ENCODE measurements around the gene WWC2.
A peak's percentile ranks its signal among the peaks of the same experiment; 100 is the strongest.

Gene WWC2

DNA sequence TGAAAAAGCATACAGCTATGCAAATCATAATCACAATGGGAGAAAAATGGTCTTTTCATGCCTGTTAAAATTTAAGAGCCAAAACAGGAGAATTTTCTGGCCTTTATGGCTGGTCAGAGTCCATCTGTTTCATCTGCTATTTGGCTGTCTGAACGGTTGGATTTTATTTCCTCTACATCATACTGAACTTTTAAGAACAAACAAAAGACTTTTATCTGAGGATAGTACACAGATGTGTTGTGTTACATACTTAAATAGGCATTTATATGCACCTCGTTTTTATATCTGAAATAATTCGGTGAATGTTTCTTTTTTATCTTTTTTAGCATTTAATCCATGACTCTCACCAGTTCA, 18.0 kb upstream of the WWC2 start:
- H3K4me3 ChIP-seq (ENCODE audit: low read depth, low read length) = no peak overlapping the region
- no peak overlapping the region for H3K9ac ChIP-seq (ENCODE audit: low read depth, low read length)
- no peaks in the 10 kb centered on the region for H3K27me3 ChIP-seq (ENCODE audit: control insufficient read depth, insufficient read depth, low read length)
- H3K4me1 ChIP-seq (ENCODE audit: control insufficient read depth, insufficient read depth, low read length) = no peaks in the 10 kb centered on the region
- no peaks in the 10 kb centered on the region for H3K9me3 ChIP-seq (ENCODE audit: control insufficient read depth, insufficient read depth, low read length)
- H3K36me3 ChIP-seq (ENCODE audit: control insufficient read depth, insufficient read depth, low read length) = no peaks in the 10 kb centered on the region

DNA sequence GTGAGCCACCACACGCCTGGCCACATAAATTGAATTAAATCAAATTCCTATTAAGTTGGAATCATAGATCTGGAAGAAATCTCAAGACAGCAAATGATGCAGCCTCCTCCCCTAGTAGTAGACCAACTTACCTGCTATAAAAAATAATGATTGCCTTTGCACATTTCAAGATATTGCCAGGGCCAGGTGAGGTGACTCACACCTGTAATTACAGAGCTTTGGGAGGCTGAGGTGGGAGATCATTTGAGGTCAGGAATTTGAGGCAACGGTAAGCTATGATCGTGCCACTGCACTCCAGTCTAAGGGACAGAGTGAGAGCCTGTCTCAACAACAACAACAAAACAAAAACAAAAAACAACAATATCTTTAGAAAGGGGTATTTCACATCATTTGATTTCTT, 17.0 kb upstream of the WWC2 start:
- H3K36me3 ChIP-seq (ENCODE audit: control insufficient read depth, insufficient read depth, low read length) = no peaks in the 10 kb centered on the region
- H3K9ac ChIP-seq (ENCODE audit: low read depth, low read length) = no peak overlapping the region
- no peaks in the 10 kb centered on the region for H3K9me3 ChIP-seq (ENCODE audit: control insufficient read depth, insufficient read depth, low read length)
- no peak overlapping the region for H3K4me3 ChIP-seq (ENCODE audit: low read depth, low read length)
- no peaks in the 10 kb centered on the region for H3K27me3 ChIP-seq (ENCODE audit: control insufficient read depth, insufficient read depth, low read length)
- no peaks in the 10 kb centered on the region for H3K4me1 ChIP-seq (ENCODE audit: control insufficient read depth, insufficient read depth, low read length)

DNA sequence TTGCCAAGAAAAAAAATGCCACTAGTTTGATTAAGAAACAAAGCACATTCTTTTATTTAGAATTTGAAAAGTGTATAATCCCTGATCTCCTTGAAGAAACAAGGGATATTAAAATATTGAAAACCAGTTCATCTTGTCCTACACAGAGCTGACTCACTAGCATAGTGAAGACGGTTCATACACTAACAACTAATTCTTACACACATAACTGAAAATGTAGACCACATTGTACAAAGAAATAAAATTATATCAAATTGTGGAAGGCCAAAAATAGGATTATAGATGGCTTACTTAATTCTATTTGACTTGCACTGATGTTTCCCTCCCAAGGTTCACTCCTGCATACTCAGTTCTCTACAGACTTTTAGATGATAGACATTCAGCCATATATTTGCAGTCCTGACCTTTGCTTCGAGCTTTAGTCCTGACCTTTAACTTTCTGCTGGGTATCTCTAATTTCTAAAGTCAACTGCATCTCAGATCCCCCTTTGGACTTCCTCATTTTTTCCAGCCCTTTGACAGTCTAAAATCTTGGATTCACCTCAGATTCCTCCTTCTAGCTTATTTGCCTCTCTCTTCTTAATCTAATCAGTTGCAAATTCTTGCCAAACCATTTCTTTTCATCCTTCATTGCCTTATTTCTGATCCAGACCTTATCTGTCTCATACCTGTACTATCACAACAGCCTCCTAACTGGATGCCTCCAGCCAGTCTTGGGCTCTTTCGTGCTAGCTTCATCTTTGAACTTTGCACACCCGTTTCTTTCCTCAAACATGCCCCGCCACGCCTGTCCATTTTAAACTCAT, 4.5 kb upstream of the WWC2 start:
- no peaks in the 10 kb centered on the region for H3K36me3 ChIP-seq (ENCODE audit: control insufficient read depth, insufficient read depth, low read length)
- no peaks in the 10 kb centered on the region for H3K9me3 ChIP-seq (ENCODE audit: control insufficient read depth, insufficient read depth, low read length)
- H3K4me3 ChIP-seq (ENCODE audit: low read depth, low read length) = no peak overlapping the region
- H3K9ac ChIP-seq (ENCODE audit: low read depth, low read length) = no peak overlapping the region
- peaks cover 4% of the 10 kb centered on the region for H3K4me1 ChIP-seq (ENCODE audit: control insufficient read depth, insufficient read depth, low read length)
- peaks cover 18% of the 10 kb centered on the region for H3K27me3 ChIP-seq (ENCODE audit: control insufficient read depth, insufficient read depth, low read length)

DNA sequence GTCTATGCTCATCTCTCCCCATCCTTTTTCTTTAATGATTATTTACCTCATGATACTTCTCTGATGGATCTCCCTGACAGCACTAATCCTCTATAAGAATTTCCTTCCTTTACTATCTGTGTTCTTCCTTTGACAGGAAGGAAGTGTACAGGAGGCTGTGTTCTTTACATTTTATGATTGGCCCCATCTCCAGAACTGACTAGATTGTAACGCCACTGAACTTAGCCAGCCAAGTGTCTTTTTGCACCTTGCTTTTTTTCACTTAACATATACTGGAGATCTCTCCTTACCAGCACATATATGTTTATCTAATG, 3.9 kb upstream of the WWC2 start:
- no peaks in the 10 kb centered on the region for H3K9me3 ChIP-seq (ENCODE audit: control insufficient read depth, insufficient read depth, low read length)

DNA sequence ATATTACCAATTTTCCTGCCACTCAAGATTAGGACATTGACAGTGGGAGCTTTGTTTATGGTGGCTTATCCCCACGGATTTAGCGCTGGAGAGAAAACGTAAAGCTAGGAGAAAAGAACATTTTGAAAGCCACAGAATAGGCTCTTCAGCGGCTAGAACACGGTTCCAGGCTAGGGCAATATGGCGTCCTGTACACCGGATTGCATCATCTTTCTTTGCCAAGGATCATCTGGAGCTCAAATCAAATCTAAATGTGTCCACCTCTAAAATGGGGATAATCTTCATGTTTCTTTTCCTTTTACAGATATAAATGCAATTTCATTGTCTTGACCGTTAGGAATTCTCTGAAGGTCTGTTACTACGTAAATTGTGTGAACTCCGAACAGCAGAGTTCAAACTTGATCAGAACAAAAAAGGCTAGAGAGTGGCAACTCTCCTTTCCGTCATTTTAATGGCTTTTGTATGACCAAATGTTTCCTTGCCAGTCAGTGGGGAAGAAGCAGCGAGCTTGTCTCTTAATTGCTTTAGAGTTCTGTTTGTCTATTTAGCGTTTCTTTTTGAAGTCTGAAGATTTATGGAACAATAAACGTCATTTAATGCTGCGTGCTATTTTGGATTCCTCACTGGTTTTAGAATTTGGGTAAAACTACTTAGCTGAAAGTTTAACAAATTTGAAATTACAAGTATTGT, 2.6 kb upstream of the WWC2 start:
- no peak overlapping the region for H3K9ac ChIP-seq (ENCODE audit: low read depth, low read length)
- no peaks in the 10 kb centered on the region for H3K36me3 ChIP-seq (ENCODE audit: control insufficient read depth, insufficient read depth, low read length)
- H3K27me3 ChIP-seq (ENCODE audit: control insufficient read depth, insufficient read depth, low read length) = peaks cover 18% of the 10 kb centered on the region
- H3K4me3 ChIP-seq (ENCODE audit: low read depth, low read length) = peak overlapping the region; percentile 68
- peaks cover 9% of the 10 kb centered on the region for H3K4me1 ChIP-seq (ENCODE audit: control insufficient read depth, insufficient read depth, low read length)
- H3K9me3 ChIP-seq (ENCODE audit: control insufficient read depth, insufficient read depth, low read length) = no peaks in the 10 kb centered on the region

More for the DNA sequence above, 3.9 kb upstream of the WWC2 start:
- H3K9ac ChIP-seq (ENCODE audit: low read depth, low read length) = no peak overlapping the region
- H3K36me3 ChIP-seq (ENCODE audit: control insufficient read depth, insufficient read depth, low read length) = no peaks in the 10 kb centered on the region
- peaks cover 4% of the 10 kb centered on the region for H3K4me1 ChIP-seq (ENCODE audit: control insufficient read depth, insufficient read depth, low read length)
- H3K27me3 ChIP-seq (ENCODE audit: control insufficient read depth, insufficient read depth, low read length) = peaks cover 18% of the 10 kb centered on the region
- no peak overlapping the region for H3K4me3 ChIP-seq (ENCODE audit: low read depth, low read length)

DNA sequence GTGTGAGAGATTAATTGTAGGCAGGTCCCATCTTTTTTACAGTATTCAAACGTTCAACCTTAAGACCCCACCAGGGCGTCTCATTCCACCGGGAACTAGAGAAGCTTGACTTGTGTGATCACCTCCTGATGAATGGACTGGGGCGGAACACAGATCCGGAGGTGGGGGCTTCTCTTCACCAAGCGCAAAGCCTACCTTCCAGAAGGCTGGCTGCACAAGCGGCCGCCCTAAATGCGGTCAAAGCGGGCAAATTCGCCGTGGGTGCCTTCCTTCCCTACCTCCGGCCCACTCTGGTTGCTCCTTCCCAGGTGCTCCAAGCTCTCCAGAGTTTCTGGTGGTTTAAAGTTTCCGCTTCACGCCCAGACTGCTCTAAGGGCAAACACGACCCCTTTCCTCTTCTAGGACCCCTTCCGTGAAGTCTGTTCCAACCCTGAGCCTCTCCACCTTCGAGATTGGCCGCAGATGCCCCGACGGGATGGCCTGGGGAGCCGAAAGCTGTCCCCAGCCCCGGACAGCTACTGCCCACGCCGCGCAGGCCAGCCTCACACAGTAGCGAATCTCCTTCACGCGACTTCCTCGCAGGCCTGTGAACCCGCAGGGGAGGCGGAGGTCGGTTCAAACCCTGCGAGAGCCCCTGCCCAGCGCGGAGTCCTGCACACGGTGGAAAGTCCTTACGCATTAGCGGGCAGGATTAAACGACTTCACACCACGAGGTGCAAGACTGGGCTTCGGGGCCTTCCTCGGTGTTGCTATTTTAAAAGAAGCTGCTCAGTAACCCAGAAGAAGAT, 1.6 kb upstream of the WWC2 start:
- H3K27me3 ChIP-seq (ENCODE audit: control insufficient read depth, insufficient read depth, low read length) = peaks cover 18% of the 10 kb centered on the region
- H3K9ac ChIP-seq (ENCODE audit: low read depth, low read length) = peak overlapping the region; percentile 51
- no peaks in the 10 kb centered on the region for H3K9me3 ChIP-seq (ENCODE audit: control insufficient read depth, insufficient read depth, low read length)
- H3K36me3 ChIP-seq (ENCODE audit: control insufficient read depth, insufficient read depth, low read length) = no peaks in the 10 kb centered on the region
- peaks cover 19% of the 10 kb centered on the region for H3K4me1 ChIP-seq (ENCODE audit: control insufficient read depth, insufficient read depth, low read length)
- H3K4me3 ChIP-seq (ENCODE audit: low read depth, low read length) = peak overlapping the region; percentile 68

DNA sequence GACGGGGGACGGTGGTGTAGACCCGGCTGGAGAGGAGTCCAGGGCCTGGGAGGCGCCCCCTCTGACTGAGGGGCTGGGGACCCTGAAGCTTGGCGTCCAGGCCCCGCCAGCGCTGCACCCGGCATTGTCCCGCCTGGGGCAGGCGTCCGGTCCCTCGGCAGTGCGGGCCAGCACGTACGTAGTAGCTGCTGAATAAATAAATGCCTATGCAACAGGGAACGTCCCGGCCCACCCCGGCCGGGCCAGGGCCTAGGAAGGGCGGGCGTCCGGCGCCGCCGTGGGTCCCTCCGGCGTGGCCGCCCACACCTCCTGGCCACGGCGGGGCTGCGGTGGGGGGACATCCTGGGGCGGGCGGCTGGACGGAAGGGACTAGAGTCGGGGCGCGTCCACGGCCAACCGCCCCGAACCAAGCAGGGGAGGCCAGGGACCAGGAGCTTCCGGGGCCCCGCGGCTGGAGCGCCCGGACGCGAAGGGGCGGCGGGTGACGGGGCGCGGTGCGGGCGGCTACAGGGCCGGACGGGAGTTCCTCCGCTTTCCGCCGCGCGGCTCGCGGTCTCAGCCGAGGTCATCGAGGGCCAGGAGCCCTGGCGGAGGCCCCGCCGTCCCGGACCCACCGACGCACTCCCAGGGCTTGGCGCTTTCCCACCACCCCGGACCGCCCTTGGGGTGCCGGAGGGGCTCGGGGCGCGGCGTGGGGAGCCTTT, 886 bp upstream of the WWC2 start:
- peak overlapping the region; percentile 68 for H3K4me3 ChIP-seq (ENCODE audit: low read depth, low read length)
- H3K27me3 ChIP-seq (ENCODE audit: control insufficient read depth, insufficient read depth, low read length) = peaks cover 18% of the 10 kb centered on the region
- no peaks in the 10 kb centered on the region for H3K36me3 ChIP-seq (ENCODE audit: control insufficient read depth, insufficient read depth, low read length)
- no peaks in the 10 kb centered on the region for H3K9me3 ChIP-seq (ENCODE audit: control insufficient read depth, insufficient read depth, low read length)
- H3K9ac ChIP-seq (ENCODE audit: low read depth, low read length) = peak overlapping the region; percentile 88
- H3K4me1 ChIP-seq (ENCODE audit: control insufficient read depth, insufficient read depth, low read length) = peaks cover 19% of the 10 kb centered on the region

DNA sequence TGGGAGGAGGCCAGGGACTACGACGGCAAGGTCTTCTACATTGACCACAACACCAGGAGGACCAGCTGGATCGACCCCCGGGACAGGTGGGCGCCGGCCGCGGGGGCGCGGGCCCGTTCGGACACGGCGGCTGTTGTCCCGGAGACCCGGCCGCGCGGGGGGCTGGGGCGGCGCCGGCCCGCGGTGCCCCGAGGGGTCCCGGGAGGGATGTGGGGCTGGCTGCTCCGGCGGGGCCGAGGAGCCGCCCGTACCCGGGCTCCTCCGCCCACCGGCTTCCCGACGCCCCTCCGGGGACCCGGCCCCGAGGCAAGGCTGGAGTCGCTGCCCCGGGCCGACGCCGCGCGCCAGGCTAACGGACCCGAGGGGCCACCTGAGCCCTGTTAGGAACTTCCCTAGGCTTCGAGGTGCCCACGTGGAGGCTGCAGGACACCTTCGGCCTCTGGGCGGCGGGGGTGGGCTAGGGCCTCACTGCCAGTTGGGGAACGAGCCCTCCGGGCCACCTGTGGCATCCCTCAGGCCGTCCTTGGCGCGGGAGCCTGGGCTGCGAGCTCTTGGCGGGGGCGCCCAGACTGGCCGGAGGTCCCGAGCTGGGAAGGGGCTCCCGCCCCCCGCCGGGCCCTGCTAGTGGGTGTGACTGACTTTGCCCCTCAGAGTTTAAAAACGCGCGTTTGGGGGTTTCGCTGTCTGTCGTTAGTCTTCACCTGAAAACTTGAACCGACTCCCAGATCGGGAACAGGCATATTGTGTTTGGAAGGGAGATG, 660 bp downstream of the WWC2 start:
- peaks cover 21% of the 10 kb centered on the region for H3K4me1 ChIP-seq (ENCODE audit: control insufficient read depth, insufficient read depth, low read length)
- no peaks in the 10 kb centered on the region for H3K9me3 ChIP-seq (ENCODE audit: control insufficient read depth, insufficient read depth, low read length)
- H3K9ac ChIP-seq (ENCODE audit: low read depth, low read length) = peak overlapping the region; percentile 60
- peak overlapping the region; percentile 77 for H3K4me3 ChIP-seq (ENCODE audit: low read depth, low read length)
- H3K27me3 ChIP-seq (ENCODE audit: control insufficient read depth, insufficient read depth, low read length) = peaks cover 18% of the 10 kb centered on the region
- H3K36me3 ChIP-seq (ENCODE audit: control insufficient read depth, insufficient read depth, low read length) = no peaks in the 10 kb centered on the region

DNA sequence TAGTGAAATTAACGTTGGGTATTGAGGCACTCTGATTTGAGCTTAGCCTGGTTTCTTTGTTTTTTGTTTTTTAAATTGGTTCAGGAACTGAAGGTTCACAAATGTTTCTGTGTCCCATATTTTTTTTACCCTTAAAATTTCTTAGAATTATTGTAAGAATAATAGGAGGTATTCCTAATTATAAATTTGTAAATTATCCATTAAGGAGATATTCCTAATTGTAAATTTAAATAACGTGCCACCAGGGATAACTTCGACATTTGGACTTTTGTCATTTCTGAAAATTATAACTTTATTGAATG, 1.2 kb downstream of the WWC2 start:
- peaks cover 23% of the 10 kb centered on the region for H3K4me1 ChIP-seq (ENCODE audit: control insufficient read depth, insufficient read depth, low read length)
- no peaks in the 10 kb centered on the region for H3K9me3 ChIP-seq (ENCODE audit: control insufficient read depth, insufficient read depth, low read length)
- H3K9ac ChIP-seq (ENCODE audit: low read depth, low read length) = peak overlapping the region; percentile 60
- no peaks in the 10 kb centered on the region for H3K36me3 ChIP-seq (ENCODE audit: control insufficient read depth, insufficient read depth, low read length)
- peak overlapping the region; percentile 77 for H3K4me3 ChIP-seq (ENCODE audit: low read depth, low read length)
- peaks cover 16% of the 10 kb centered on the region for H3K27me3 ChIP-seq (ENCODE audit: control insufficient read depth, insufficient read depth, low read length)

DNA sequence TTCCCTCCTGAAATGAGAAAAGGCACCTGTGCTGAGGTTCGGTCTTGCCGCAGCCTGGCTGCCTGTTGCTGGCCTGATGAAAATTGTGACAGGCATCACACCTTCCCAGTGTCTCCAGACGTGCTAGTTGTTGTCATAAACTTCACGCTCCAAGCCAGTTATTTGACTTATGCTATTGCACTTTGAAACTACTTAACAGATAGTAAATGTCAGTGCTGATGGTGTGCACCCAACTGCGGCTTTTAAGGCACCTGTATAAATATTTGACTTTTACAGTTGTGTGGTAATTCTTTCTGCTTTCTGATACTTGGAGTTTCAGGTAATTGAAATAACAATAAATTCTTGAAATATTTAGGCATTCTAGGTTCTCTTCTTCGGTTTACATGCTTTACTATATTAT, 1.8 kb downstream of the WWC2 start:
- Histone ChIP-seq H3K4me3 (ENCODE audit: low read depth, low read length) (peak overlapping the region; percentile 77), H3K4me1 (ENCODE audit: control insufficient read depth, insufficient read depth, low read length) (peaks cover 25% of the 10 kb centered on the region), H3K36me3 (ENCODE audit: control insufficient read depth, insufficient read depth, low read length) (no peaks in the 10 kb centered on the region), H3K9me3 (ENCODE audit: control insufficient read depth, insufficient read depth, low read length) (no peaks in the 10 kb centered on the region), H3K9ac (ENCODE audit: low read depth, low read length) (no peak overlapping the region), H3K27me3 (ENCODE audit: control insufficient read depth, insufficient read depth, low read length) (peaks cover 15% of the 10 kb centered on the region)

DNA sequence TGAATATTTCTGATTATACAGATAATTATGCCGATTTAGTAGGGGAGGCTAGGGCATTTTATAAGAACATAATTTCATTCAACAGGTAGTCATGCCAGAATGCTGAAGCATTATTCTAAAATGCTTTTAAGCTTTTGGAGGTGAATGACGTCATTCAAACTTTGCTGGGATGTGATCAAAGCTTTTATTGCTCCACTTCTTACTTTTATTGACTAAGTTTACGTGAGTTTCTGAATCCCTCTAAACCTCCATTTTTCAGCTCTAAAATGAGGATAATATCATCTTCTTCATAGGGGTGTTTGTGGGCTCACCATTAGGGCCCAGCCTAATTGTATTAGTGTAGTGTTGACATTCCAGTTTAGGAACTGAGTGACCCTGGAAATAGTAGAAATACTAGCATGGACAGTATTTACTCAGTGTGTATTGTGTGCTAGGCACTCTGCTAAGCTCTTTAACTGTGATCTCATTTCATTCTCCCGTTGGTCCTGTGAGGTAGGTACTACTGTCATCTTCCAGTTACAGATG, 3.0 kb downstream of the WWC2 start:
- Histone ChIP-seq H3K4me1 (ENCODE audit: control insufficient read depth, insufficient read depth, low read length) (peaks cover 28% of the 10 kb centered on the region), H3K4me3 (ENCODE audit: low read depth, low read length) (no peak overlapping the region), H3K27me3 (ENCODE audit: control insufficient read depth, insufficient read depth, low read length) (peaks cover 5% of the 10 kb centered on the region), H3K36me3 (ENCODE audit: control insufficient read depth, insufficient read depth, low read length) (no peaks in the 10 kb centered on the region), H3K9me3 (ENCODE audit: control insufficient read depth, insufficient read depth, low read length) (no peaks in the 10 kb centered on the region), H3K9ac (ENCODE audit: low read depth, low read length) (no peak overlapping the region)

Data from iPS-15b (cell line).